ENCODE results near the gene SLFN12.
"Not testable (repeated sequence)": the region's sequence is repeated elsewhere in the genome, so short reads cannot be mapped to it uniquely, and the experiment has no call there.

The SLFN12 gene

DNA sequence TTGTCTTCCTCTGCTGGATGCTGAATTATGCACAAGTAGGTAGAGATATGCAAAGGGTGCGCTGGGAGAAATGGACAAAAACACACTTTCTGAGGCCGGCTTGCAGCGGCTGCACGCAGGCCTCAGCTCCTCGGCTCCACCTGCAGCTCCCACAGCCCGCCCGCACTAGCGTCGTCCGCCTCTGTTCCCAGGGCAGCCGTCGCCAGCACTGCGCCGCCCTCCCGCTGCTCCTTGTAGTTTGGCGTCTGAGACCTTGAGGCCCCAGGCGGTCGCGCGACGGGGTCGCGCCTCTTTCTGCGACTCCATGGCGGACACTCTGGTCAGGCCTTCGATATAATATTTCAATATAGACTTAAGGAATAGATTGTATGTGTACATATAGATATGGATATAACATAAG is 24.8 kb downstream of the SLFN12 start:
- H3K9me3 ChIP-seq (ENCODE audit: insufficient read depth, low read depth, low read length): no peaks in the 10 kb centered on the region
- no peak overlapping the region for H3K4me3 ChIP-seq (ENCODE audit: low read length)
- H3K36me3 ChIP-seq (ENCODE audit: insufficient read depth, low read depth, low read length): peaks cover 35% of the 10 kb centered on the region
- no peak overlapping the region for H3K27ac ChIP-seq (ENCODE audit: low read length)
- H3K27me3 ChIP-seq (ENCODE audit: insufficient read depth, low read length): no peaks in the 10 kb centered on the region
- H3K9ac ChIP-seq (ENCODE audit: low read depth, low read length): no peak overlapping the region
- H3K4me1 ChIP-seq (ENCODE audit: insufficient read depth, low read length): no peaks in the 10 kb centered on the region

DNA sequence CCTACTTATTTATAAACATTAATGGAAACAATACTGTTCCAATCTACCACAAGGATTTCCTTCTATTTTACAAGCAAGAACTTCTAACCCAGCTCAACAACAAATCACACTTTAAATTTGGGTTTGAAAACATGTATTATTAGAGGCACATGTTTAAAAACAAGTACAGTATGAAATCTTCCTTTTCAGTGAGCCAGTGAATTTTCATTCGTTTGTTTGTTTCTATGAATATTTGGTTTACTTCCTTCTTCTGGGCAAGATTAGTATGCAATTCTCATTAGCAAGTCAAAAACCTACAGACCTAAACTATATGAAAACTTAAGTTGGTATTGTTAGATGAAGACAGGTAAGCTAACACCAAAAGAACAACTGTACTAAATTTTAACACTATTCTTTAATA is 25.7 kb downstream of the SLFN12 start:
- Histone ChIP-seq H3K27ac (ENCODE audit: low read length) (no peak overlapping the region), H3K4me1 (ENCODE audit: insufficient read depth, low read length) (no peaks in the 10 kb centered on the region), H3K9me3 (ENCODE audit: insufficient read depth, low read depth, low read length) (no peaks in the 10 kb centered on the region), H3K9ac (ENCODE audit: low read depth, low read length) (no peak overlapping the region), H3K27me3 (ENCODE audit: insufficient read depth, low read length) (no peaks in the 10 kb centered on the region), H3K36me3 (ENCODE audit: insufficient read depth, low read depth, low read length) (peaks cover 33% of the 10 kb centered on the region), H3K4me3 (ENCODE audit: low read length) (no peak overlapping the region)

DNA sequence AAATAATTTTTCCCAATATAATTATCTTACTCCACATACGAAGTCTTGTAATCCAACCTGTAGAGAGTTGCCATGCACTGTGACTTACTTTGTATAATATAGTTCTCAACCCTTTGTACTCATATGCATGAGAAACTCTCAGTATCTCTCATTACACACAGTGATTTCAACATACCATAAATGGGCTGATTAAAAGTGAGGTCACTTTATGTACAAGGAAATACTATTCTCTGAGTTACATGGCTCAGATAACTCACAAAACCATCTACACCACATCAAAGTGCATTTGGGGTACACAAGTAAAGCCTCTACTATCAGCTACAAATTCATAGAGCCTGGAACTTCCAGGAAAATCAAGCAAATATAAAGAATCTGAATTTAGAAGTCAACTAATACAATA is 27.9 kb downstream of the SLFN12 start:
- Histone ChIP-seq H3K36me3 (ENCODE audit: insufficient read depth, low read depth, low read length) (peaks cover 11% of the 10 kb centered on the region; the same call in 1 of the 2 replicates), H3K9me3 (ENCODE audit: insufficient read depth, low read depth, low read length) (no peaks in the 10 kb centered on the region), H3K27ac (ENCODE audit: low read length) (no peak overlapping the region), H3K4me1 (ENCODE audit: insufficient read depth, low read length) (no peaks in the 10 kb centered on the region), H3K27me3 (ENCODE audit: insufficient read depth, low read length) (no peaks in the 10 kb centered on the region), H3K9ac (ENCODE audit: low read depth, low read length) (no peak overlapping the region), H3K4me3 (ENCODE audit: low read length) (no peak overlapping the region)

DNA sequence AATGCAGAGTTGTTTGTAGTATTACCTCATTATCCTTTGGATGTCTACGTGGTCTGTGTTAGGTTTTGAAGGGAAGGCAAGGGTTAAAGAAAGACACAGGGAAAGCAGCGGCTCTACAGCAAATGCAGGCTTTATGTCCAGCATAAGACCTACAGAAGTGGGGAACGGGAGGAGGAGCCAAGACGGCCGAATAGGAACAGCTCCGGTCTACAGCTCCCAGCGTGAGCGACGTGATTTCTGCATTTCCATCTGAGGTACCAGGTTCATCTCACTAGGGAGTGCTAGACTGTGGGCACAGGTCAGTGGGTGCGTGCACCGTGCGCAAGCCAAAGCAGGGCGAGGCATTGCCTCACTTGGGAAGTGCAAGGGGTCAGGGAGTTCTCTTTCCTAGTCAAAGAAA is 38.5 kb downstream of the SLFN12 start:
- H3K27ac ChIP-seq (ENCODE audit: low read length); H3K9ac ChIP-seq (ENCODE audit: low read depth, low read length); H3K4me3 ChIP-seq (ENCODE audit: low read length); H3K9me3 ChIP-seq (ENCODE audit: insufficient read depth, low read depth, low read length); H3K4me1 ChIP-seq (ENCODE audit: insufficient read depth, low read length); H3K27me3 ChIP-seq (ENCODE audit: insufficient read depth, low read length); H3K36me3 ChIP-seq (ENCODE audit: insufficient read depth, low read depth, low read length): not testable (repeated sequence)

DNA sequence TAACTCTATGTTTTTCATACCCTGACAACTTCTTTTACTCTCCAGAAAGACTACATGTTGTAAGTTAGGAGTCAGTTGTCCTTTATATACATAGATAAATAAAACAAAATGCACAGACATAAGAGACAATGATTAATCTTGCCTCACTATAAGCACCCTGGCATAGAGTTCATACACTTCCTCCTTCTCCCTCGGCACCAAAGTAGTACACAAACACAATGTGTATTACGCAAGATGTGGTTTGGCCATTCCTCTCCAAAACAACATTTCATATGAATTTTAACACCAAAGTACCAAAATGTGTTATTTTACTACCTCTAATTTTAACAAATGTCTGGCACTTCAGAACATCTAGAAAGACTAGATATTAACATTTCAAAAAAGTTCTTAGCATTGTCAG is 41.6 kb downstream of the SLFN12 start:
- H3K27ac ChIP-seq (ENCODE audit: low read length): no peak overlapping the region

DNA sequence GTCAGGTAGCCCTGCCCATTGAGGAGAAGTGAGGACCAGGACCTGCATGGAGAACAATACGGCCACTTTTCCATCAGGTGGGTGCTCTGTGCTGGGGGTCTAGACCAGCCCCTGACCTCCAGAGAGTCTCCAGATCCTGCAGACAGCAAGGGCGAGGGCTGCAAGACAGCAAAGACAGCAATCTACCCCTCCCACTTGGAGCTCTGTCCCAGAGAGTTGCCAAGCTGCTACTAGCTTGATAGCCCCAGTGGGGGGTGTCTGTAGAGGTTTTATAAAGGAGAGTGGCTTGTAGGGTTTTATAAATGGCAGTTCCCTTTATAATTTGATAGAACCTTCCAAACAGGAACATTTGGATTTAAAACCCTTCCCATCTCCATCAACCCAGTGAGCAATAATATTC is 42.1 kb downstream of the SLFN12 start:
- H3K9ac ChIP-seq (ENCODE audit: low read depth, low read length): no peak overlapping the region
- H3K27ac ChIP-seq (ENCODE audit: low read length): no peak overlapping the region
- no peaks in the 10 kb centered on the region for H3K27me3 ChIP-seq (ENCODE audit: insufficient read depth, low read length)
- H3K4me1 ChIP-seq (ENCODE audit: insufficient read depth, low read length): no peaks in the 10 kb centered on the region
- peaks cover 11% of the 10 kb centered on the region for H3K9me3 ChIP-seq (ENCODE audit: insufficient read depth, low read depth, low read length)
- no peak overlapping the region for H3K4me3 ChIP-seq (ENCODE audit: low read length)
- H3K36me3 ChIP-seq (ENCODE audit: insufficient read depth, low read depth, low read length): no peaks in the 10 kb centered on the region

More for the DNA sequence above, 41.6 kb downstream of the SLFN12 start:
- Histone ChIP-seq H3K4me3 (ENCODE audit: low read length) (no peak overlapping the region), H3K27me3 (ENCODE audit: insufficient read depth, low read length) (no peaks in the 10 kb centered on the region), H3K9ac (ENCODE audit: low read depth, low read length) (no peak overlapping the region), H3K9me3 (ENCODE audit: insufficient read depth, low read depth, low read length) (peaks cover 11% of the 10 kb centered on the region), H3K36me3 (ENCODE audit: insufficient read depth, low read depth, low read length) (no peaks in the 10 kb centered on the region), H3K4me1 (ENCODE audit: insufficient read depth, low read length) (no peaks in the 10 kb centered on the region)

DNA sequence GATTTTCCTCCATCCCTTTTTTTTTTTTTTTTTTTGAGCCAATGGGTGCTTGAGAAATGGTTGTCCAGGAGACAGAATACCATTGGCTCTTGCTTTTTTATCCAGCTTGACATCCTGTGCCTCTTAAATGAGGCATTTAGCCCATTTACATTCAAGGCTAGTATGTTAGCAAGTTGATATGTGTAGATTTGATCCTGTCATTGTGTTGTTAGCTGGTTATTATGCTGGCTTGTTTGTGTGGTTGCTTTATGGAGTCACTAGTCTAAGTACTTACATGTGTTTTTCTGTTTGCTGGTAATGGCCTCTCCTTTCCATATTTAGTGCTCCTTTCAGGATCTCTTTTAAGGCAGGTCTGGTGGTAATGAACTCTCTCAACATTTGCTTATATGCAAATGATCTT is 44.8 kb downstream of the SLFN12 start:
- Histone ChIP-seq H3K4me3 (ENCODE audit: low read length) (no peak overlapping the region), H3K27ac (ENCODE audit: low read length) (no peak overlapping the region), H3K27me3 (ENCODE audit: insufficient read depth, low read length) (no peaks in the 10 kb centered on the region), H3K9me3 (ENCODE audit: insufficient read depth, low read depth, low read length) (peaks cover 8% of the 10 kb centered on the region; the same call in 1 of the 2 replicates), H3K9ac (ENCODE audit: low read depth, low read length) (no peak overlapping the region), H3K36me3 (ENCODE audit: insufficient read depth, low read depth, low read length) (no peaks in the 10 kb centered on the region), H3K4me1 (ENCODE audit: insufficient read depth, low read length) (no peaks in the 10 kb centered on the region)

DNA sequence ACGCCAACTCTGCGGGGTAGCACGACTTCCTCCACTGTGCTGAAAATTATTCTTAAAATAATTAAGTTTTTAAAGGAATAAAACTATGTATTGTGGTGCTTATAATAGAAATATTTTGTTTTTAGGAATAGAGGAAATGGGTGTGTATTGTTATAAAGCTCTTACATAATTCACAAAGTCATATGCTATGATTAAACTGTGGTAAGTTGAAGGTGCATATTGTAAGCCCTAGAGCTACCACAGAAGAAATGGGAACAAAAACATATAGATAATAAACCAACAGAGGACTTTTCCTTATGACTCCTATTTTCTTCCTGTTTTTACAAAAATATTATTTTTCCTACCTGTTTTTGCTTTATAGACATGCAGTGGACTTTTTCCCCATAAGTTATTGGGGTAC is 54.6 kb downstream of the SLFN12 start:
- Histone ChIP-seq H3K27me3 (ENCODE audit: insufficient read depth, low read length) (peaks cover 52% of the 10 kb centered on the region), H3K27ac (ENCODE audit: low read length) (no peak overlapping the region), H3K4me3 (ENCODE audit: low read length) (no peak overlapping the region), H3K9me3 (ENCODE audit: insufficient read depth, low read depth, low read length) (no peaks in the 10 kb centered on the region), H3K36me3 (ENCODE audit: insufficient read depth, low read depth, low read length) (no peaks in the 10 kb centered on the region), H3K4me1 (ENCODE audit: insufficient read depth, low read length) (no peaks in the 10 kb centered on the region), H3K9ac (ENCODE audit: low read depth, low read length) (no peak overlapping the region)

DNA sequence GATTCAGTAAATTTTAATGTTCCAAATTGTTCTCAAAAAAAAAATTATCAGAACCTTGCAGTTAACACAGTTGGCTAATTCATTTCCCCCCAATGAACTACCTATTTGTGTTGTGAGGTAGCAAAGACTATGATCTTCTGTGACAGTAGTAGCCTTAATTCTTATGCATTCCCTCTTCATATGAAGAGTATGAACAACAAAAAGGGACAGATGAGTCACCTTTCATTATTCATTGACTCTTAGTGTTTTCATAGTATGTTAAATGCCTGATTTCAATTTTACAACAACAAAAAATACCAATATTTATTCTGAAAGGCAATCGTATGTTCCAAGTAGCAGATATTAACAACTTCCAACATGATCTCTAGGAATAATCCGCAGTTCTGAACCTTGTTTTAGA is 55.2 kb downstream of the SLFN12 start:
- peaks cover 58% of the 10 kb centered on the region for H3K27me3 ChIP-seq (ENCODE audit: insufficient read depth, low read length)
- H3K36me3 ChIP-seq (ENCODE audit: insufficient read depth, low read depth, low read length): no peaks in the 10 kb centered on the region
- no peak overlapping the region for H3K9ac ChIP-seq (ENCODE audit: low read depth, low read length)
- no peak overlapping the region for H3K4me3 ChIP-seq (ENCODE audit: low read length)
- H3K27ac ChIP-seq (ENCODE audit: low read length): no peak overlapping the region
- H3K4me1 ChIP-seq (ENCODE audit: insufficient read depth, low read length): no peaks in the 10 kb centered on the region
- H3K9me3 ChIP-seq (ENCODE audit: insufficient read depth, low read depth, low read length): no peaks in the 10 kb centered on the region

DNA sequence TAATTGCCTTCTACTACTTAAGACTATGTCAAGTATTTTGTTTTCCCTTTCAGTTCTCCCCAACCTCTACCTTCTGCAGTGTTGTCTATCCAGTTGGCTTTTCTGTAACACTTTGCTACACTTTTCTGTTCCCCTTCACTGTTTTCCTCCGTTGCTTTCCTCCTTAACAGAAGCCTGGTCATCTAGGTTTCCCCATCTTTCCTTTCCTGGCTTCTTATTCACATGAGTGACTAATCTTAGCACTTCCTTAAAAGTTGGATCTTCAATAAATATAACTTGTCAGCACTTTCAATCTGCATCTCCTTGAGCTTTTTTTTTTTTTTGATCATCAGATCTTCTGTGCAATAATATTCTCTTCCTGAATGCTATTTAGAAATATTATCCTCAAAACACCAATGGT is 56.1 kb downstream of the SLFN12 start:
- no peak overlapping the region for H3K27ac ChIP-seq (ENCODE audit: low read length)
- peaks cover 66% of the 10 kb centered on the region for H3K27me3 ChIP-seq (ENCODE audit: insufficient read depth, low read length)
- no peaks in the 10 kb centered on the region for H3K9me3 ChIP-seq (ENCODE audit: insufficient read depth, low read depth, low read length)
- no peak overlapping the region for H3K4me3 ChIP-seq (ENCODE audit: low read length)
- H3K4me1 ChIP-seq (ENCODE audit: insufficient read depth, low read length): no peaks in the 10 kb centered on the region
- no peak overlapping the region for H3K9ac ChIP-seq (ENCODE audit: low read depth, low read length)
- H3K36me3 ChIP-seq (ENCODE audit: insufficient read depth, low read depth, low read length): no peaks in the 10 kb centered on the region

DNA sequence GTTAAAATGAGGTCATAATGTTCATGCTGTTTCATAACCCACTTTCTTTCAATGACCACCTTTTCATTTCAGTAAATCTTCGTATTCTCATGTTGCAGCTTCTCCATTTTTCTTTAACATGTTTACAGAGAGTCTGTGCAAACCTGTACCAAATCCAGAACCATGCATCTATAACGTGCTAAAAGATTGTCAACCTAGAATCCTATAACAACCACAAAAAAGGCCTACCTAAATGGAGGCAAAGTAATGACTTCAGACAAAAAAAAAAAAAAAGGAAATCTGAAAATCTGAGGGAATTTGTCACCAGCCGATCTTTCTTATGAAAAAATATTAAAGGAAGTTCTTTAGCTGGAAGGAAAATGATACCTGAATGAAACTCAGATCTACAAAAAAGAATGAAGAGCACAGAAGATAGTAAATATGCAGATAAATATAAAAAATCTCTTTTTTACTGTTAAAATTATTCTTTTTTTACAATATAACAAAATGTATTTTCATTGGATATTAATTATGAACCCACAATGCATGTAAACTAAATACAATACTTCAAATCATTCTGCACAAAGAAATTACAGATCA is 57.4 kb downstream of the SLFN12 start:
- Histone ChIP-seq H3K9me3 (ENCODE audit: insufficient read depth, low read depth, low read length) (no peaks in the 10 kb centered on the region), H3K4me1 (ENCODE audit: insufficient read depth, low read length) (no peaks in the 10 kb centered on the region), H3K27ac (ENCODE audit: low read length) (no peak overlapping the region), H3K36me3 (ENCODE audit: insufficient read depth, low read depth, low read length) (no peaks in the 10 kb centered on the region), H3K9ac (ENCODE audit: low read depth, low read length) (no peak overlapping the region), H3K27me3 (ENCODE audit: insufficient read depth, low read length) (peaks cover 78% of the 10 kb centered on the region), H3K4me3 (ENCODE audit: low read length) (peak overlapping the region; percentile 70; the same call in 1 of the 2 replicates)

DNA sequence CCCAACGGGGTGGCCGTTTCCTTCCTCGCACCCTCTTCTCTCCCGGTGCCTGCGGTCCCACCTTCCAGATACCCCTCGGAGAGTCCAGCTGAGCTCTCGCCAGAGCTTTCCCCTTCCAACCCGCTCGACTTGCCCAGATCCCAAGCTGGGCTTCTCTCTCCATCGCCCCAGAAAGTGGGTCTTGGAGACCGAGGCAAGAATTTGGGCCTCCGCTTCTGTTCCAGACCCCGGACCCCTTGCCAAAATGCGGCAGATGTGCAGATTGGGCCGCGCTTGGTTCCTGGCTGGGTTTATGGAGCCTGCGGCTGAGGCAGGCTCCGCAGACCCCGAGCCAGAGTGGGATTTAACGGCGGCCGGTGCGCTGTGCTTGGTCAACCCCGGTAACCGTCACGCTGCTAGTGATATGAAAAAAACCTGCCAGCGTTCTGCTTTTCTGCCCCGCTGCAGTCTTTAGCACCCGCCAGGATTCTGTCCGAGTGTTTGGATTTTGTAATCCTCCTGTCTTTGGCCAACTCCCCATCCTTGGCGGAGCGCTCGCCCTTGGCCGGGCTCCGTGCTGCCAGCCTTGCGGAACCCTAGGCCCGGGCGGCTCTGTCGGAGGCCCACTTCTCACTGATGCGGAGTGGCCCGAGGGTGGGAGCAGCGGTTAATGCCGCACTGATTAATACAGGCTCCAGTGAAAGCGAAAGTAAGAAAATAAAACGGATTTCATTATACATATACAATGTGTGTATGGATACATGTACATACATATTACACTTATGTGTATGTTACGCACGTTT is 58.1 kb downstream of the SLFN12 start:
- no peak overlapping the region for H3K27ac ChIP-seq (ENCODE audit: low read length)
- no peaks in the 10 kb centered on the region for H3K9me3 ChIP-seq (ENCODE audit: insufficient read depth, low read depth, low read length)
- H3K4me1 ChIP-seq (ENCODE audit: insufficient read depth, low read length): no peaks in the 10 kb centered on the region
- no peaks in the 10 kb centered on the region for H3K36me3 ChIP-seq (ENCODE audit: insufficient read depth, low read depth, low read length)
- H3K4me3 ChIP-seq (ENCODE audit: low read length): peak overlapping the region; percentile 70
- peaks cover 80% of the 10 kb centered on the region for H3K27me3 ChIP-seq (ENCODE audit: insufficient read depth, low read length)
- H3K9ac ChIP-seq (ENCODE audit: low read depth, low read length): no peak overlapping the region
